Measurements from ENCODE around the gene CAMSAP1. TPM values are rescaled to one million over a fixed set of nuclear protein-coding genes. Genes with fewer than 3 reads are reported as not detected.

The CAMSAP1 gene
- polyA plus RNA-seq, 3 donors = 0.71 to 9.0 (median 0.75) TPM

GRCh38 chr9:135857843-135858242, 49.5 kb downstream of the CAMSAP1 start:
- no peak for DNase-seq
- Histone ChIP-seq H3K27ac (ENCODE audit: low read depth in 1 of 2, low read length in 2 of 2) (no peak overlapping the region), H3K4me1 (ENCODE audit: control insufficient read depth in 1 of 2, insufficient read depth in 2 of 2, low read length in 2 of 2) (no peaks in the 10 kb centered on the region), H3K9ac (ENCODE audit: insufficient read depth, low read length, poor library complexity, severe bottlenecking) (no peak overlapping the region), H3K4me2 (replicated peaks; ENCODE audit: extremely low read depth, low read length, poor library complexity, severe bottlenecking) (no peak overlapping the region), H2AFZ (ENCODE audit: insufficient read depth, low read depth, low read length, poor library complexity, severe bottlenecking) (no peak overlapping the region), H3K27me3 (ENCODE audit: control insufficient read depth in 2 of 2, insufficient read depth in 2 of 2, low read length in 2 of 2) (no peaks in the 10 kb centered on the region), H3K36me3 (replicated peaks in 1 of 2; ENCODE audit: control insufficient read depth in 1 of 2, insufficient read depth in 2 of 2, low read length in 2 of 2) (peaks cover 29 to 66% of the 10 kb centered on the region in 2 donors), H3K4me3 (replicated peaks in 1 of 3; ENCODE audit: low read depth in 2 of 3, low read length in 3 of 3) (no peak overlapping the region), H4K20me1 (ENCODE audit: insufficient read depth, low read length) (peaks cover 6% of the 10 kb centered on the region), H3K9me3 (replicated peaks in 1 of 2; ENCODE audit: control insufficient read depth in 1 of 2, insufficient read depth in 1 of 2, low read length in 2 of 2) (no peaks in the 10 kb centered on the region), H3K79me2 (ENCODE audit: insufficient read depth, low read length) (no peaks in the 10 kb centered on the region)
- Mint-ChIP-seq H3K27me3 (ENCODE audit: low read depth in 3 of 3) (peaks cover 0 to 1% (median 0%) of the 10 kb centered on the region in 3 donors), H3K36me3 (peaks cover 61 to 68% of the 10 kb centered on the region in 2 donors), H3K9me3 (peaks cover 0 to 2% (median 0%) of the 10 kb centered on the region in 7 donors), H3K27ac (peak overlapping the region in 2 of 7 donors; percentile 11 to 40), H3K4me1 (no peaks in the 10 kb centered on the region), H3K4me3 (no peak overlapping the region)
- intact Hi-C loops (cut with micrococcal nuclease) = no loop called here
- TF ChIP-seq, protein P1, sequence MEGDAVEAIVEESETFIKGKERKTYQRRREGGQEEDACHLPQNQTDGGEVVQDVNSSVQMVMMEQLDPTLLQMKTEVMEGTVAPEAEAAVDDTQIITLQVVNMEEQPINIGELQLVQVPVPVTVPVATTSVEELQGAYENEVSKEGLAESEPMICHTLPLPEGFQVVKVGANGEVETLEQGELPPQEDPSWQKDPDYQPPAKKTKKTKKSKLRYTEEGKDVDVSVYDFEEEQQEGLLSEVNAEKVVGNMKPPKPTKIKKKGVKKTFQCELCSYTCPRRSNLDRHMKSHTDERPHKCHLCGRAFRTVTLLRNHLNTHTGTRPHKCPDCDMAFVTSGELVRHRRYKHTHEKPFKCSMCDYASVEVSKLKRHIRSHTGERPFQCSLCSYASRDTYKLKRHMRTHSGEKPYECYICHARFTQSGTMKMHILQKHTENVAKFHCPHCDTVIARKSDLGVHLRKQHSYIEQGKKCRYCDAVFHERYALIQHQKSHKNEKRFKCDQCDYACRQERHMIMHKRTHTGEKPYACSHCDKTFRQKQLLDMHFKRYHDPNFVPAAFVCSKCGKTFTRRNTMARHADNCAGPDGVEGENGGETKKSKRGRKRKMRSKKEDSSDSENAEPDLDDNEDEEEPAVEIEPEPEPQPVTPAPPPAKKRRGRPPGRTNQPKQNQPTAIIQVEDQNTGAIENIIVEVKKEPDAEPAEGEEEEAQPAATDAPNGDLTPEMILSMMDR (IDR thresholded peaks at IDR 0.05) = no peak
- WGBS (ENCODE audit: insufficient coverage) = 88% methylated on average over 2 of the region's 3 CpGs

DNA sequence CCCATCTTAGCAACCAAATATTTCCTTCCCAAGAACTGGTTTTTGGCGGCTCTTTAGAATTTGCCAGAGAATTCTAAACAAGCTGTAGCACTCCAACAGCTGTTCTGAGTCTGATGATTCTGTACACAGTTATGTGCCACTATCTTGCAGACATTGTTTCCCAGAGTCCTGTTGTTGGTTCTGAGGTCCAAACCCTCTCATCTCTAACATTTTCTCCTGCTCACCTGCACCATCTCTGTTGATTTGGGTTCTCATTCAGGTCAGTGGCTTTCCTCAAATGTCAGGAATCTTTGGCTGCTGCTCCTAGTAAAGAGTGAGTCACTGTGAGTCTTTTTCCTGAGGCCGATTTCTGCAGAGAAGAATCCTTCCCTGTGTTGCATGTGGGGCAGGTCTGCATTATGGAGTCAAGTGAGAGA, 50.0 kb downstream of the CAMSAP1 start:
- Mint-ChIP-seq H3K4me1 (no peaks in the 10 kb centered on the region), H3K4me3 (no peak overlapping the region), H3K36me3 (peaks cover 61 to 72% of the 10 kb centered on the region in 2 donors), H3K9me3 (peaks cover 0 to 2% (median 0%) of the 10 kb centered on the region in 7 donors), H3K27me3 (ENCODE audit: low read depth in 3 of 3) (peaks cover 0 to 1% (median 0%) of the 10 kb centered on the region in 3 donors), H3K27ac (peak overlapping the region in 2 of 7 donors; percentile 11 to 57)
- Histone ChIP-seq H4K20me1 (ENCODE audit: insufficient read depth, low read length) (peaks cover 2% of the 10 kb centered on the region), H3K4me3 (replicated peaks in 1 of 3; ENCODE audit: low read depth in 2 of 3, low read length in 3 of 3) (no peak overlapping the region), H3K4me1 (ENCODE audit: control insufficient read depth in 1 of 2, insufficient read depth in 2 of 2, low read length in 2 of 2) (no peaks in the 10 kb centered on the region), H3K36me3 (replicated peaks in 1 of 2; ENCODE audit: control insufficient read depth in 1 of 2, insufficient read depth in 2 of 2, low read length in 2 of 2) (peaks cover 33 to 66% of the 10 kb centered on the region in 2 donors), H2AFZ (ENCODE audit: insufficient read depth, low read depth, low read length, poor library complexity, severe bottlenecking) (no peak overlapping the region), H3K27me3 (ENCODE audit: control insufficient read depth in 2 of 2, insufficient read depth in 2 of 2, low read length in 2 of 2) (no peaks in the 10 kb centered on the region), H3K9me3 (replicated peaks in 1 of 2; ENCODE audit: control insufficient read depth in 1 of 2, insufficient read depth in 1 of 2, low read length in 2 of 2) (no peaks in the 10 kb centered on the region), H3K4me2 (replicated peaks; ENCODE audit: extremely low read depth, low read length, poor library complexity, severe bottlenecking) (no peak overlapping the region), H3K79me2 (ENCODE audit: insufficient read depth, low read length) (no peaks in the 10 kb centered on the region), H3K9ac (ENCODE audit: insufficient read depth, low read length, poor library complexity, severe bottlenecking) (no peak overlapping the region), H3K27ac (ENCODE audit: low read depth in 1 of 2, low read length in 2 of 2) (no peak overlapping the region)
- TF ChIP-seq, protein P1 (IDR thresholded peaks at IDR 0.05) = no peak
- intact Hi-C loops (cut with micrococcal nuclease) = no loop called here
- 100% methylated on average over 2 of the region's 2 CpGs for WGBS (ENCODE audit: insufficient coverage)
- DNase-seq = no peak

All from CD14-positive monocyte (primary cell).